ENCODE results near the gene PAPPA. TPM values are rescaled to one million over a fixed set of nuclear protein-coding genes. Genes with fewer than 3 reads are reported as not detected.
A peak's percentile ranks its signal among the peaks of the same experiment; 100 is the strongest.

Gene PAPPA, protein sequence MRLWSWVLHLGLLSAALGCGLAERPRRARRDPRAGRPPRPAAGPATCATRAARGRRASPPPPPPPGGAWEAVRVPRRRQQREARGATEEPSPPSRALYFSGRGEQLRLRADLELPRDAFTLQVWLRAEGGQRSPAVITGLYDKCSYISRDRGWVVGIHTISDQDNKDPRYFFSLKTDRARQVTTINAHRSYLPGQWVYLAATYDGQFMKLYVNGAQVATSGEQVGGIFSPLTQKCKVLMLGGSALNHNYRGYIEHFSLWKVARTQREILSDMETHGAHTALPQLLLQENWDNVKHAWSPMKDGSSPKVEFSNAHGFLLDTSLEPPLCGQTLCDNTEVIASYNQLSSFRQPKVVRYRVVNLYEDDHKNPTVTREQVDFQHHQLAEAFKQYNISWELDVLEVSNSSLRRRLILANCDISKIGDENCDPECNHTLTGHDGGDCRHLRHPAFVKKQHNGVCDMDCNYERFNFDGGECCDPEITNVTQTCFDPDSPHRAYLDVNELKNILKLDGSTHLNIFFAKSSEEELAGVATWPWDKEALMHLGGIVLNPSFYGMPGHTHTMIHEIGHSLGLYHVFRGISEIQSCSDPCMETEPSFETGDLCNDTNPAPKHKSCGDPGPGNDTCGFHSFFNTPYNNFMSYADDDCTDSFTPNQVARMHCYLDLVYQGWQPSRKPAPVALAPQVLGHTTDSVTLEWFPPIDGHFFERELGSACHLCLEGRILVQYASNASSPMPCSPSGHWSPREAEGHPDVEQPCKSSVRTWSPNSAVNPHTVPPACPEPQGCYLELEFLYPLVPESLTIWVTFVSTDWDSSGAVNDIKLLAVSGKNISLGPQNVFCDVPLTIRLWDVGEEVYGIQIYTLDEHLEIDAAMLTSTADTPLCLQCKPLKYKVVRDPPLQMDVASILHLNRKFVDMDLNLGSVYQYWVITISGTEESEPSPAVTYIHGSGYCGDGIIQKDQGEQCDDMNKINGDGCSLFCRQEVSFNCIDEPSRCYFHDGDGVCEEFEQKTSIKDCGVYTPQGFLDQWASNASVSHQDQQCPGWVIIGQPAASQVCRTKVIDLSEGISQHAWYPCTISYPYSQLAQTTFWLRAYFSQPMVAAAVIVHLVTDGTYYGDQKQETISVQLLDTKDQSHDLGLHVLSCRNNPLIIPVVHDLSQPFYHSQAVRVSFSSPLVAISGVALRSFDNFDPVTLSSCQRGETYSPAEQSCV (N-terminal part only)
- not detected for polyA plus RNA-seq (ENCODE audit: low read depth in 6 of 6)

DNA sequence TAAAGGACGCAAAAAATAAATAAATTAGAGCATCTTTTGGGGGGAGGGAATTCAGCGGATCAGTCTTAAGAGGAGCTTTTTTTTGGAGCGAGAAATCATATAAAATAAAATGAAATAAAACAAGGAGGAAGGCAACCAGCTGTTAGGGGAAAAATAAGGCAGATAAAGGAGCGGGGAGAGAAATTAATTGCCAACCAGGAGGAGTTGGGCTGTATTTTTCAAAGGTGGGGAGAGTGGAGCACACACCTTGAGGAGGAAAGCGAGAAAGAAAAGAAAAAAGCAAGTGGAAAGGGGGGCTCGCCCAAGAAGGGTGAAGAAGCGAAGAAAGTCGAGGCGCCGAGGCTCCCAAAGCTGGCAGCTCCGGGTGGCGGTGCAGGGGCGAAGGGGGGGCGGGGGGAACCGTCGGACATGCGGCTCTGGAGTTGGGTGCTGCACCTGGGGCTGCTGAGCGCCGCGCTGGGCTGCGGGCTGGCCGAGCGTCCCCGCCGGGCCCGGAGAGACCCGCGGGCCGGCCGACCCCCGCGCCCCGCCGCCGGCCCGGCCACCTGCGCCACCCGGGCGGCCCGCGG is at the start of gene PAPPA:
Gene PAPPA, plus strand, starts transcription at position 27 of the 569 bp plus-strand sequence. Its CDS starts 382 bp downstream, at position 409.
- H3K27ac Mint-ChIP-seq, result no peak within 1 kb of the TSS
- peaks cover 54 to 92% (median 90%) of the 10 kb centered on the region in 3 donors for H3K27me3 Mint-ChIP-seq
- H3K4me3 Mint-ChIP-seq, result peak within 1 kb of the TSS in 6 of 8 donors; percentile 7 to 80 (median 56)
- H3K9me3 Mint-ChIP-seq, result peaks cover 0 to 7% (median 3%) of the 10 kb centered on the region in 7 donors
- ATAC-seq (ENCODE audit: low read depth in 2 of 2) (no peak), DNase-seq (no peak)
- peaks cover 0 to 8% of the 10 kb centered on the region in 2 donors for H3K36me3 Mint-ChIP-seq
- H3K4me1 Mint-ChIP-seq, result peaks cover 6 to 18% (median 6%) of the 10 kb centered on the region in 3 donors

DNA sequence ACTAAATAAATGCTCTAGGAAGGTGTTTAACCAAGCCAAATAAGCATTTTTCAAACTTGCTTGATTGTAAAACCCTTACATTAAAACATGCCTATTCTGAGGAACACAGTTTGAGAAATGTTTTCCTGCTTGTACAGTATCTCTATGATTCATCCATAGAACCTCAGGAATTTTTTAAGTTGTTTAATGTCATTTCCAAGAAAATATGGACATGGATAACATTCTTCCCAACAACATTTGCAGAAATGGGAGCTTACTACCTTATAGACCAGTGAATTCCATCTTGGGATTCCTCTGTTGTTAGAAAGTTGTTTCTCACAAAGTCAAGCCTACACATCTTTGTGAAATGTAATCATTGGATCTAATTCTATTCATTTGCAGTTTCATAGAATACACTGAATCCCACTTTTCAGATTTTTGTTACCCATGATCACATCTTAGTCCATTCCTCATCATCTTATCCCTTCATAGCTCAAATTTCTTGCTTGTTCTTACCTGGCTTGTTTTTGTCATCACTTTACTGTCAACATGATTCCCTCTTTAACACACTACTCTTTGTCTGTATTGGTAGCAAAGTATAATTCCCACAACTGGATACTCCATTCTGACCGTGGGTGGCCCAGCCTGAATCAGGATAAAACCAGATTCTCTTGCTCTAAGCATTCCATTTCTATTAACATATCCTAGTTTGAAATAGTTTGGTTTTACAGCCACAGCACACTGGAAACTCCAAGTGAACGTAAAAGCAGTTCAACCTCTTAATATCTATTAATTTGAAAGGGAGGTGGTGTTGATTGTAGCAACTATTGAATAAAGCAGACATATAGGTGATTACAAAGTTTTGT is 49.4 kb upstream of the PAPPA start:
- ATAC-seq (ENCODE audit: low read depth in 2 of 2) (no peak), DNase-seq (no peak)
- Mint-ChIP-seq H3K4me1 (no peaks in the 10 kb centered on the region), H3K36me3 (no peaks in the 10 kb centered on the region), H3K9me3 (peaks cover 0 to 13% (median 0%) of the 10 kb centered on the region in 7 donors), H3K27ac (no peak overlapping the region), H3K4me3 (no peak overlapping the region), H3K27me3 (no peaks in the 10 kb centered on the region)

DNA sequence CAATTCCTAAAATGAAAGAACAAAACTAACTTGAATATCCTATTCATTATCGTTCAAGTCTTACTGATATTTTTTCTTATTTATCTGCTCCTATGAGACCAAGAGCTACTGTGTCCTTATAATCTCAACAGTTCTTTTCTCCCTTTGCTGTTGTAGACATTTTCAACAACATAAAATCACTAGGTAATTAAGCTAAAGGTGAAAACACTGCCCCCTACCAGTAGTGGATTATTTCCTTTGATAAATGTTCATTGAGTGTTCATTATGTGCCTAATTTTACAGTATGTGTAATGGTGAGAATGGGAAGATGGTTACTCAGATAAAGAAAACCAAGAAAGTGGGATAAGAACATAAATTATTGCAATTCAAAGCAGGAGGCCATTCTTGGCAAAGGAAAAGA is 41.4 kb upstream of the PAPPA start:
- H3K27me3 Mint-ChIP-seq, result no peaks in the 10 kb centered on the region
- DNase-seq (no peak), ATAC-seq (ENCODE audit: low read depth in 2 of 2) (no peak)
- no peak overlapping the region for H3K4me3 Mint-ChIP-seq
- H3K27ac Mint-ChIP-seq, result no peak overlapping the region
- peaks cover 0 to 7% (median 4%) of the 10 kb centered on the region in 7 donors for H3K9me3 Mint-ChIP-seq
- H3K4me1 Mint-ChIP-seq, result no peaks in the 10 kb centered on the region
- H3K36me3 Mint-ChIP-seq, result no peaks in the 10 kb centered on the region

DNA sequence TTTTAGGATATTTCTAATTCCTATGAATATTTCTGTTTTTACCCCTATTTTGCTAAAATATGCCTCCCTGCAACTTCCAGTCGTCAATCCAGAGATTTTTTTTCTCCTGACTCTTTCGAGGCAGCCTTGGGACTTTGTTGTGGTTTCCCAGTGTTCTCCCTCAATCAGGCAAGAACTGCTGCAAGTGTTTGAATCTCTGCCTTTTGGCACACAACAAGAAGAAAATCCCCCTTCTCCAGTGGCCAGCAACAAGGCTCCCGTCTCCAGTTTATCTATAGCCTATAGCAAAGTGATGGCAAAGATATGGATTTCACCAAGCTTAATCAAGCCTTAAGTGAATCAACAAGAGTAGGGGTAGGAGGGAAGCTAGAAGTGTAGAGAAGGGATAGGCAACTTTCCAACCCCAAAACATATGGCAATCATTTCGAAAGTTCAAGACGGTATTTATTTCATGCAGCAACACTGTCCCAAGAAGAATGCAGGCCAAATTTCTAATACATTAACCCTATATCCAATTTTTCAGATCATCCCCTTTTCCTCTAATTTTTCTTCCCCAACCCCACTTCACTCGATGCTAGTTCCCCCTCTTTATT is 37.7 kb upstream of the PAPPA start:
- peak overlapping the region in 1 of 8 donors; percentile 29 for H3K4me3 Mint-ChIP-seq
- no peak overlapping the region for H3K27ac Mint-ChIP-seq
- no peaks in the 10 kb centered on the region for H3K36me3 Mint-ChIP-seq
- H3K4me1 Mint-ChIP-seq, result no peaks in the 10 kb centered on the region
- ATAC-seq (ENCODE audit: low read depth in 2 of 2), result no peak
- DNase-seq, result no peak
- peaks cover 3 to 21% (median 13%) of the 10 kb centered on the region in 7 donors for H3K9me3 Mint-ChIP-seq
- H3K27me3 Mint-ChIP-seq, result no peaks in the 10 kb centered on the region

DNA sequence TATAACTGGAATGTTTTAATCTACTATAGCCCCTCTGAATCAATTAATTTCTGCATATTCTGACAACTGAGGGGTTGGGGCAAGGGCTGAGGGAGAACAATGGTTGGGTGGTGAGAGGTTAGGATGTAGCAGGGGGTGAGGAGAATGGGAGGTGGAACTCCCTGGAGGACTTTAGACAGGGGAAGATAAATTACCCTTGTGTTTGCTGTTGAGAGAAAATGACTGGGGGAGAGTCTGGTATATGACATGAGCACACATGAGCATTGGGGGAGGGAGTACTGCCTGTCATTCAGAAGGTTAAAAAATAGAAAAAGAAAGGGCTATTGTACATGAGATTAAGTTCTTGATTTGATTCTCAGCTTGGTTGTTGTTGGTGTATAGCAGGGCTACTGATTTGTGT is 37.2 kb upstream of the PAPPA start:
- H3K27me3 Mint-ChIP-seq, result no peaks in the 10 kb centered on the region
- no peak overlapping the region for H3K27ac Mint-ChIP-seq
- H3K4me1 Mint-ChIP-seq, result no peaks in the 10 kb centered on the region
- H3K4me3 Mint-ChIP-seq, result no peak overlapping the region
- H3K36me3 Mint-ChIP-seq, result no peaks in the 10 kb centered on the region
- ATAC-seq (ENCODE audit: low read depth in 2 of 2), result no peak
- H3K9me3 Mint-ChIP-seq, result peaks cover 7 to 24% (median 18%) of the 10 kb centered on the region in 7 donors
- no peak for DNase-seq

DNA sequence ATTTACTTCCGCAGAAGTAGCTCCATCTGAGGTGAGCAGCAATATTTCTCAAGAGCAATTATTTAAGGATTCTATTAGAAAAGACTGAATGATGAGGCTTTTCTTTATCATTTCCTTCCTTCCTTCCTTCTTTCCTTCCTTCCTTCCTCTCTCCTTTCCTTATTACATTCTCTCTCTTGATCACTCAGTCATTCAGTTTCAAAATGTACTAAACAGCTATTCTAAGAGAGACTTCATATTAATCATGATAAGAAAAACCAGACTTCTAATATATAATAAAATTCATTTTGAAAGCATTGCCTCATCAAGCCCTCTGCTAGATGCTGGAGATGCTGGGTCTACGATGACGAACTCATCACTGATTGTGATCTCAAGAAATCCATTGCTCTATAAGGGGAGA is 30.4 kb upstream of the PAPPA start:
- ATAC-seq (ENCODE audit: low read depth in 2 of 2) (no peak), DNase-seq (no peak)
- no peak overlapping the region for H3K27ac Mint-ChIP-seq
- H3K27me3 Mint-ChIP-seq, result no peaks in the 10 kb centered on the region
- no peaks in the 10 kb centered on the region for H3K4me1 Mint-ChIP-seq
- no peaks in the 10 kb centered on the region for H3K36me3 Mint-ChIP-seq
- H3K4me3 Mint-ChIP-seq, result no peak overlapping the region
- H3K9me3 Mint-ChIP-seq, result peaks cover 9 to 22% (median 15%) of the 10 kb centered on the region in 7 donors

DNA sequence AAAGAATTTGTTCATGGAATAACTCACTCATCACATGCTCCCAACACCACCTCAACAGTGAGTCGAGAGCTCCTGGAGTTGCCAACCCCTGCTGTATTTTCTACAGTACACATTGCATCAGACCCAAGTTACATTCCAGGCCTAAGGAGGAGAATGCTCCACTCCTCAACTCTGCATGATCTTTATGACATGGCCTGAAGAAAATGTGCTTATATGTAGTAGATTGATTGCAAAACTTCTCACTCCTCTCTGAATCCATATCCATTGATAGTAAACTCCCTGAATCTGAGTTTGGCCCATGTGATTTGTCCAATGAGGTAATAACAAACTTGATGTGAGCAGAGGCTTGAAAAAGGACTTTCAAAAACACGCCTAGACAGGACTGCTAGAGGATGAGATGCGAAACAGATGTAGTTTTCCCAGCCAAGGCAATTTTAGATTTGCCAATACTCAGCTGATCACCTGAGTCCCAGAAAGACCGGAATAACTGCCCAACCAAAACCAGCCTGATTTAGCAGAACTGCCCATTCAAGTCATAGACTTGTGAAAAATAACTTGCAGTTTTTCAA is 29.0 kb upstream of the PAPPA start:
- Mint-ChIP-seq H3K27me3 (peaks cover 0 to 5% (median 0%) of the 10 kb centered on the region in 3 donors), H3K9me3 (peaks cover 5 to 23% (median 10%) of the 10 kb centered on the region in 7 donors), H3K4me3 (no peak overlapping the region), H3K27ac (no peak overlapping the region), H3K4me1 (no peaks in the 10 kb centered on the region), H3K36me3 (no peaks in the 10 kb centered on the region)
- DNase-seq (no peak), ATAC-seq (ENCODE audit: low read depth in 2 of 2) (no peak)

DNA sequence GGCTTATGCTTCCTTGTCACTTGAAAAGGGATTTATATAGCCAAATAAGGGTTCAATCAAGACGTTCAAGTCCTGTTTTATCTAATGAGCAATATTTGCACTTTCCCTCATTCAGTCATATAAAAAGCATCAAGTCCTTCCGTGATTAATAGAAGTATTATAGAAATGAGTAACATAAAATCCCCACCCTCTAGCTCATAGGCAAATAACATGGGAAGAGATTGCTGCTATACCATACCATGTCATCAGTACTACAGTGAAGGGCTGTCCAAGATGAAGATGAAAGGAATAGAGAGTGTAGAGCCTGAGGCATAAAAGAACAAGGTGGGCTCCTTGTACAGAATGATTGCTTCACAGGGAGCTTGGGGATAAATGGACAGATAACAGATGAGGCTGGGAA is 20.4 kb upstream of the PAPPA start:
- Mint-ChIP-seq H3K4me3 (peak overlapping the region in 1 of 8 donors; percentile 2), H3K9me3 (peaks cover 10 to 35% (median 19%) of the 10 kb centered on the region in 7 donors), H3K27ac (no peak overlapping the region), H3K36me3 (peaks cover 0 to 8% of the 10 kb centered on the region in 2 donors), H3K4me1 (no peaks in the 10 kb centered on the region), H3K27me3 (peaks cover 0 to 5% (median 0%) of the 10 kb centered on the region in 3 donors)
- ATAC-seq (ENCODE audit: low read depth in 2 of 2) (no peak), DNase-seq (no peak)

DNA sequence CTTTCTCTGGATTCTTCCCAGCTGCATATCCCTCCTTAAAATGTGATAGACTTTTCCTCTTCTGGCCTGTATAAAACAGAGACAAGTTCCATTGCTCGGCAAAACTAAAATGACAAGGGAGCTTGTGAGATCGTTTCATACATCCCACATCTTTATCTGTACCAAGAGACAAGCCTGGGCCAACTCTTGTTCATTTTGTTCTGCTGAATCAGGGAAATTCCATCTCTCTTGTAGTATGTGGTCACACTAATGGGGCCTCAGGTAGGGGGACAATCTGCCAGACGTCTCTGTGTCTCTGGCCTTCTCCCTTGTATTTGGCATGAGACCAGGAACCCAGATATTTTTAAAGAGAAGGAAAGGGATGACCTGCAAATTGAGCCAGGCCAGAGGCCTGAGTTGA is 18.6 kb upstream of the PAPPA start:
- ATAC-seq (ENCODE audit: low read depth in 2 of 2) (no peak), DNase-seq (no peak)
- no peak overlapping the region for H3K27ac Mint-ChIP-seq
- H3K27me3 Mint-ChIP-seq, result no peaks in the 10 kb centered on the region
- H3K36me3 Mint-ChIP-seq, result peaks cover 0 to 8% of the 10 kb centered on the region in 2 donors
- no peaks in the 10 kb centered on the region for H3K4me1 Mint-ChIP-seq
- H3K4me3 Mint-ChIP-seq, result no peak overlapping the region
- H3K9me3 Mint-ChIP-seq, result peaks cover 7 to 34% (median 16%) of the 10 kb centered on the region in 7 donors

DNA sequence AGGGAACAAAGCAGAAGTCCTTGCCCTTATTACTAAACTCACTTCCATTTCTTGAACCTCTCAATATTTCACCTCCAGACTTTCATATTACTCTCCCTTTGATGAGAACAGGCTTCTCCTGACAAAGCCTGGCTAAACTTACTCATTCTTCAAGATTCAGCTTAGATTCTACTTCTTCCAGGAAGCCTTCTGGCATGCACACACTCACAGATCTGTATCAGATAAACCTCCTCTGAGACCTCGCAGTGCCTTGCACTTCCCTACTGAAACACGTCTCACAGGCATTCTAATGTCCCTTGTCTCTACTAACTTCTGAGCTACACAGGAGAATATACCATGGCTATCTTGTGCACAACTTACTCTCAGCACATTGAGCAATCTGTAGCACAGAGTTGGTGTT is 16.6 kb upstream of the PAPPA start:
- H3K36me3 Mint-ChIP-seq, result no peaks in the 10 kb centered on the region
- no peak overlapping the region for H3K4me3 Mint-ChIP-seq
- H3K4me1 Mint-ChIP-seq, result no peaks in the 10 kb centered on the region
- ATAC-seq (ENCODE audit: low read depth in 2 of 2) (no peak), DNase-seq (no peak)
- H3K27ac Mint-ChIP-seq, result no peak overlapping the region
- H3K9me3 Mint-ChIP-seq, result peaks cover under 1 to 14% (median 9%) of the 10 kb centered on the region in 7 donors
- no peaks in the 10 kb centered on the region for H3K27me3 Mint-ChIP-seq

DNA sequence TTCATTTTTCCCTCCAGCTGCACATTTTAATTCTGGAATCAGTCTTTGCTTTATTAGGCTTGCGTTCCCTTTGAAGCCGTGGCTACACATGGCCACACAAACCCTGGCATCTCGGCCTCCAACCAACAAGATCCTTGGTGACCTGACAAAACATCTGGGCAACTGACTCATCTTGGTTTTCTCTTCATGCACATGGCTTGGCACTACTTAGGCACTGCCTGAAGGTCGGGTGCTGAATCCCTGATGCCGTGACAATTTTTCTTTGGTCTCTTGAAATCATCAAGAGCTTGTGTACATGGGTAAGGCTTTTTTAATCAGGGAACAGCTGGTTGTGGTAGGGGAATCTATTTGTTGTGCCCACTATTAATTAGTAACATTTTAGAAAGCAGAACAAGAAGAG is 16.0 kb upstream of the PAPPA start:
- ATAC-seq (ENCODE audit: low read depth in 2 of 2) (no peak), DNase-seq (no peak)
- H3K4me3 Mint-ChIP-seq, result no peak overlapping the region
- H3K27ac Mint-ChIP-seq, result peak overlapping the region in 1 of 6 donors; percentile 18
- H3K27me3 Mint-ChIP-seq, result no peaks in the 10 kb centered on the region
- no peaks in the 10 kb centered on the region for H3K36me3 Mint-ChIP-seq
- no peaks in the 10 kb centered on the region for H3K4me1 Mint-ChIP-seq
- peaks cover 0 to 12% (median 9%) of the 10 kb centered on the region in 7 donors for H3K9me3 Mint-ChIP-seq
